Measurements from ENCODE around the gene ANKRD13D.

ANKRD13D gene

GRCh38 chr11:67311051-67311555, 22.0 kb downstream of the ANKRD13D start:
- no peak for DNase-seq
- no peak overlapping the region for H3K4me3 ChIP-seq (ENCODE audit: low read depth, low read length)
- no peaks in the 10 kb centered on the region for H3K27me3 ChIP-seq (replicated peaks)
- peaks cover 11% of the 10 kb centered on the region for H3K36me3 ChIP-seq (replicated peaks)
- H3K27ac ChIP-seq: no peak overlapping the region
- in situ Hi-C loops (cut with HindIII; ENCODE audit: low pct_ligation_motif_present, low sequenced_read_pairs): no loop called here
- TF ChIP-seq CTCF (IDR thresholded peaks at IDR 0.05; ENCODE audit: low read depth, low read length, missing control alignments): no peak

GRCh38 chr11:67311556-67312082, 22.5 kb downstream of the ANKRD13D start:
- H3K4me3 ChIP-seq (ENCODE audit: low read depth, low read length): no peak overlapping the region
- H3K27ac ChIP-seq: no peak overlapping the region
- in situ Hi-C loops (cut with HindIII; ENCODE audit: low pct_ligation_motif_present, low sequenced_read_pairs): no loop called here
- peak; percentile 14 for TF ChIP-seq CTCF (IDR thresholded peaks at IDR 0.05; ENCODE audit: low read depth, low read length, missing control alignments)
- no peak for DNase-seq
- peaks cover 11% of the 10 kb centered on the region for H3K36me3 ChIP-seq (replicated peaks)
- H3K27me3 ChIP-seq (replicated peaks): no peaks in the 10 kb centered on the region

DNA sequence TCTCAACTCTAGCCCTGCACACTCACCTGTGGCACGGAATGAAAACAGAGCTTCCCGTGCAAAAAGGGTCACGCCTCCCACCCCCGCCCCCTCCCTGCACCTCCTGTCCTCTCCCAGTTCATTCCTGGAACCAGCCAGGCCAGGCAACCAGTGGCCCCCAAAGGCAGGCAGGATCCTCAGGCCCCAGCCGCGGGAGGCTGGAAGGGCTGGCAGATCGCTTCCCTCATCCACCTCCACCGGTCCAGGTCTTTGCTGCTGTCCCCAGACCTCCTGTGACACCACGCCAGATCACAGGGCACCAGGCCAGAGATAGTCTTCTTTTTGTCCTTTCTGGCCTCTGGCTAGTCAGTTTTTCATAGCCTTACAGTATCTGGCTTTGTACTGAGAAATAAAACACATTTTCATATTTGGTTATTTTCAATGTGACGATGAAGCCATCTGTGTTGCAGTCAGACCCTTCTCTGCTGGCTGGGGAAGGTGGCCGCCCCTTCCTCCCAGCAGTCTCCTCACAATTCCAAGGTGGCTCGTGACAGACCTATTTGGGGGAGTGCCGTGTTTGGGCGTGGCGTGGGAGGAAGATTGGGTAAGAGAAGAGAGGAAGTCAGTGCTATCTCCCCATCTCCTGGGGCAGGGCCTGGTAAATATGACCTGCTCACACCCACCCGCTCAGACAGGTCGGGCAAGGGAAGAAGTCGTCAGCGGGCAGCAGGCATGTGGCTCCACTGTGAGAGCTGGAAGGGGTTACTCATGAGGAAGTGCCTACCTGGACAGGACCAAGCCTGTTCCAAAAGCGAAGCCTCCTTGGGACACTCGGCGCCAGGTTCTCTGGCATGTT, 23.3 kb downstream of the ANKRD13D start:
- Histone ChIP-seq H3K4me3 (ENCODE audit: low read depth, low read length) (no peak overlapping the region), H3K36me3 (replicated peaks) (peaks cover 11% of the 10 kb centered on the region), H3K27ac (no peak overlapping the region), H3K27me3 (replicated peaks) (no peaks in the 10 kb centered on the region)
- in situ Hi-C loops (cut with HindIII; ENCODE audit: low pct_ligation_motif_present, low sequenced_read_pairs): no loop called here
- DNase-seq: no peak
- no peak for TF ChIP-seq CTCF (IDR thresholded peaks at IDR 0.05; ENCODE audit: low read depth, low read length, missing control alignments)

GRCh38 chr11:67313125-67313890, 24.2 kb downstream of the ANKRD13D start:
- no peak for TF ChIP-seq CTCF (IDR thresholded peaks at IDR 0.05; ENCODE audit: low read depth, low read length, missing control alignments)
- in situ Hi-C loops (cut with HindIII; ENCODE audit: low pct_ligation_motif_present, low sequenced_read_pairs): no loop called here
- Histone ChIP-seq H3K27me3 (replicated peaks) (no peaks in the 10 kb centered on the region), H3K4me3 (ENCODE audit: low read depth, low read length) (no peak overlapping the region), H3K27ac (no peak overlapping the region), H3K36me3 (replicated peaks) (peaks cover 11% of the 10 kb centered on the region)
- DNase-seq: no peak

DNA sequence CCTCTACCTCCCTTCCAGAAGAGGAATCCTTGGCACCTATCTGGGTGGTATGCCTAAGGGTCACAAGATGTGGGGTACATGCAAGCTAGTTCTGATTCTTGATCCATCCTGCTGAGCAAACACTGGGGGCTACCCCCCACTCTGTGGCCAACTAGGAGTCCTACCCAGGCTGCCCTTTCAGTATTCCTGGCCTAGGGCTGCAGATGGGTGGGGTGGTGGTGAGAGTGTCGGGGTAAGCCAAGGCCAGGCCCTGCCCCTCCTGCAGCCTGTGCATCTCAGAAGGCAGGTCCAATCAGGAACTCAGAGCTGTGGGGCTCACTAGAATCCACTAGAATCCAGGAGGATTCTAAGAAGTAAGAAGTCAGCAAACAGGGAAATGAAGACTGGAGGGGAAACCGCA, 25.1 kb downstream of the ANKRD13D start:
- no peaks in the 10 kb centered on the region for H3K27me3 ChIP-seq (replicated peaks)
- in situ Hi-C loops (cut with HindIII; ENCODE audit: low pct_ligation_motif_present, low sequenced_read_pairs): no loop called here
- no peak overlapping the region for H3K27ac ChIP-seq
- no peak for DNase-seq
- H3K4me3 ChIP-seq (ENCODE audit: low read depth, low read length): no peak overlapping the region
- peaks cover 10% of the 10 kb centered on the region for H3K36me3 ChIP-seq (replicated peaks)
- TF ChIP-seq CTCF (IDR thresholded peaks at IDR 0.05; ENCODE audit: low read depth, low read length, missing control alignments): no peak

All from brain microvascular endothelial cell (primary cell).